Stimulated activated CD4-positive, alpha-beta T cell treated with anti-CD3 and anti-CD28 coated beads, Interleukin-4, amount 100 ng/mL, for 1 hour (primary cell): ENCODE data around the gene PLA2G4E.
A peak's percentile ranks its signal among the peaks of the same experiment; 100 is the strongest.

ENCODE experiments used
- DNase-seq: peaks from one replicate; pipeline ENCODE4 v3.0.0-alpha.2; 2020

PLA2G4E gene

GRCh38 chr15:41952013-41952563 lies 68.8 kb downstream of the PLA2G4E start:
- no peak for DNase-seq

DNA sequence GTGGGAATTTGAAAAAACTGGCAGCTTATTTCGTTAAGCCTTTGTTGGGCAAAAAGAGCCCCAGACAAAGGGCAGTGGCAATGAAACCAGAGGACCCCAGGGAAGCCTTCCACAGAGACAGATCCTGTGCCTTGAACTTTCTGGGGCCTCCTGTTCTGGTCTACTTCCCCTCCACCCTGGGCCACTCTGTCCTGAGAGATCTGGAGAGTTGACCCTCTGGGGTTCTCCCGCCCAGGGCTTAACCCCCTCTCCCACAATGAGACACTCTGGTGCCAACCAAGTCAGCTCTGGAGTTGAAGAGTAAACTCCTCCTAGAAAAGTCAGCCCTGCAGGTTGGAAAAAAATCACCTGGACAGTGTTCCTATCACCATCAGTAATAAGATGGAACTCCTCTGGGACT lies 69.3 kb downstream of the PLA2G4E start:
- DNase-seq: no peak

GRCh38 chr15:41950489-41950888 lies 70.4 kb downstream of the PLA2G4E start:
- DNase-seq: no peak

DNA sequence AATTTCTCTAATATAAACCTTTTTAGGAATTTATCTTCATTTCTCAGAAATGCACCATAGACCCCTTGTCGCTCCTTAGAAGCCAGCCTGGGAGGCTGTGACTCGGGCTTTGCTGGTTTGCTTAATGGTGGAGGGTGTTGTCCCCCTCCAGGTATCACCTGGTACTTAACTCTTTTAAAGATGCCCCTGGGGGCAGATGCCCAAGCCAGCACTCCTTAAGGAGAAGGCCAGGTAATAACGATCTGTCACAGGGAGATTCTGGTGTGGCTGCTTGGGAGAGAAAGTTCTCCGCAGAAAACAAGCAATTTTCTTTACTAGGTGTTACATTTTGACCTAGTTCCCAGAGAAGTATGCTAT lies 70.7 kb downstream of the PLA2G4E start:
- DNase-seq: no peak

- DNase-seq: no peak
Observed at GRCh38 chr15:41949401-41950126, 71.3 kb downstream of the PLA2G4E start.

DNA sequence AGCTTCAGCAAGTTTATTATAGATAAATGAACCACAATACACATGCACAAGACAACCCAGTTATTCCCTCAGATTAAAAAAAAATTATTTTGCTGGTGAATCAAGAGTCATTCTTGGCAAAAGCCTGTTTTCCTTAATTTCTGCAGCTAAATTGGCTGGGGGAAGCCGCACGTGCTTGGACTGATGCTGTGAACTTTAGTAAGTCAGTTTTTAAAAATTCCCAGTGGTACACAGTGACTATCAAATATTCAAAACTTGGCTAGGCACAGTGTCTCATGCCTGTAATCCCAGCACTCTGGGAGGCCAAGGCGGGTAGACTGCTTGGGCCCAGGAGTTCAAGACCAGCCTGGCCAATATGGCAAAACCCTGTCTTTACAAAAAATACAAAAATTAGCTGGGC lies 72.4 kb downstream of the PLA2G4E start:
- DNase-seq: no peak

GRCh38 chr15:41946970-41947369 lies 73.9 kb downstream of the PLA2G4E start:
- no peak for DNase-seq

DNA sequence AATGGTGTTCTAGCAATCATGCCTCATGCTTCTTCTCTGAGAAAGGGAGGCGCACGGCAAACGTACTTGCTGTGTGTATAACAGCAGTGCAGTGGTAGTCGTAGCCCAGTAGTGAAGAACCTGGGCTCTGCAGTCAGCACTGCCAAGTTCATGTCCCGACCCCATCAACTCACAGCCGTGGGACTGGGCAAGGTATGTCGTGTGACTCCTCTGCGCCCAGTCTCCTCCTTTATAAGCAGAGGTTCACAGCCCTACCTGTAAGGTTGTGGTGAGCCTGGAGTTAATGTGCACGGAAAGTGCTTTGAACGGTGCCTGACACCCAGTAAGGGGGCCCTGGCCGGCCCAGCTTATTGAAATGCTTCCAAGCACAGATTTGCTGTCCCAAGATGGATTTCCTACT lies 75.1 kb downstream of the PLA2G4E start:
- no peak for DNase-seq

DNA sequence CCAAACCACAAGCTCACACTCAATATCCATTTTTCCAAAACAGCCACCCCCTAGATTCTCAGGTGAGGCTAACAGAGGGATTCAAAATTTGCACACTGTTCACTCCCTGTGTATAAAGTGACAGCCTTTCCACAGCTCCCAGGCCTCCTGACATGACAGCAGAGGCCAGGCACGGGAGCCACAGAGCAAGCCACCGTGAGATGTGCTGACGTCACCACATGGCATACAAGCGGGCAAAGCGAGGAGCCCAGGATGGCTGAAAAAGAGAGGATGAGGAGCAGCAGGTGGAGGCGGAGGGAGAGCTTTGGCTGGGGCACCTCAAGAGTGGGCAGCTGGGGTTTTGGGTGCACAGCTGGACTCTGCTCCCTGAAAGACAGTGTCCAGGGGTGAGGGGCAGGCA lies 75.6 kb downstream of the PLA2G4E start:
- DNase-seq: no peak

- no peak for DNase-seq
Observed at GRCh38 chr15:41944313-41944940, 76.4 kb downstream of the PLA2G4E start.

- no peak for DNase-seq
Observed at GRCh38 chr15:41943543-41944312, 77.1 kb downstream of the PLA2G4E start.

- no peak for DNase-seq
Observed at GRCh38 chr15:41942886-41943285, 78.0 kb downstream of the PLA2G4E start.

DNA sequence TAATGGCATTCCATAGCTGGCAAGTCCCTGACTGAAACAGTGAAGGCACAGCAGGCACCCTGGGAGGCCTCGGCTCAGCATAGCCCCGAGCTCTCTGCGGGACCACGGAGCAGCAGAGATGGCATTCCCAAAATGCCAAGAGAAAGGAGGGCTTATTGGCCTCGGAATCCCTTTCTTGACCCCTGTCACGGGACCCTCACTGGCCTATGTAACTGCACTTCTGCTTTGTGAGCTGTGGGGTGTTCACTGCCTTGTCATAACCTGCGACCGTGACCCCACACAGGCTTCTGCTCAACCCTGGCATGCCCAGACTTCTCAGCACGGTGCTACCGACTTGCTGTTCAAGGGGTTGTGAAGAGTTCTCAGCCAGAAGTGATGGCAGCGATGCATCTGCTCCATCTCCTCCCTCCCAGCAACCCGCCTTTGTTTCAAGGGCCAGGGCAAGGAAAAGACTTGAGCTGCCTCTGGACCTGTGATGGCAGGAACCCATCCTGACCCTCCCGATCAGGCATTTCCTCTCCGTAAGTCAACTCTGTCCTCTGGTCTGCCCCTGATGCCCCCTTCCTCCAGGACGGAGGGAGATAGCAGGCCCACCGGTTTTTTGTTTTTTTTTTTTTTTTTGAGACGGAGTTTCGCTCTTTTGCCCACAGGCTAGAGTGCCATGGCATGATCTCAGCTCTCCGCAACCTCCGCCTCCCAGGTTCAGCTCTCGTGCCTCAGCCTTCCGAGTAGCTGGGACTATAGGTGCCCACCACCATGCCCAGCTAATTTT lies 79.0 kb downstream of the PLA2G4E start:
- no peak for DNase-seq

GRCh38 chr15:41940441-41940857 lies 80.4 kb downstream of the PLA2G4E start:
- peak; percentile 44 for DNase-seq

- DNase-seq: no peak
Observed at GRCh38 chr15:41939986-41940385, 80.9 kb downstream of the PLA2G4E start.

GRCh38 chr15:41937568-41937923 lies 83.3 kb downstream of the PLA2G4E start:
- no peak for DNase-seq

DNA sequence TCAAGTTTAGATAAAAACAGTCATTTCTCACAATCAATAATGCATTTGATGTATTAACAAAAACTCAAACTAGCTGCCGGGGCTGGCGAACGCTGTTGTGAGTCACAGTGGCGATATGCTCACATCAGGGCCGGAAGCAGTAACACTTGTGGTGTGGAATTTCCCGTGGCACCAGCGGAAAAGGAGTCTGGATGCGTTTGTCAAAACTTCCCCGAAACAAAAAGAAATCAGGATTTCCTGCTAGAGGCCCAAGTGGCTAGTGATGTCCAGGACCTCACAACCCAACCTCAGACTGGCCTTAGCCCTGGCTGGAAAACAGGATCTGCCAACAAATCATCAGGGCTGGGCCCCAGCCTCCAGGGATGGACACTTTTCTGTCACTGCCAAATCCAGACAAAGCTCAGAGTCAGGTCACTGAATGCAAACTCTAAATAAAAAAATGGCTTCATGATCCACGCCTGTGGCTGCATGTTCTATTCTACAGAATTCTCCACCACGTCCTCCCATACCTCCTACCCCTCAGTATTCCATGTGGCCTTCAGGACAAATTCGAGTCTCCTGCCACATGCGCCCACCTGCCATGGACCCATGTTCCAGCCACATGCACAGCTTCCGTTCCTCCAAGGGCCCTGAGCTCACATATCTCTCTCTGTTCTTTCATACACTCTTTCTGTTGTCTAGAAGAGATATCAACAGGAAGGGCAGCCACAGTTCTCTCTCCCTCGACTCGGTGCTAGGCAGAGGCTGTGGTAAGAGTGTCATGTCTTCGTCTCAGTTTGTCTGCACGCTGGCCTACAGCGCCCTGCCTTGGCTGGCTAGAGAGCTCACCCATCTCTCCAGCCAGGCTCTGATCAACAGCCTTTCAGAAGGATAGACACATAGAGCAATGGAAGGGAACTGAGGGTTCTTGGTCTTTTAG lies 83.9 kb downstream of the PLA2G4E start:
- peak; percentile 76 for DNase-seq

- no peak for DNase-seq
Observed at GRCh38 chr15:41936155-41936554, 84.7 kb downstream of the PLA2G4E start.

- DNase-seq: no peak
Observed at GRCh38 chr15:41935566-41936020, 85.2 kb downstream of the PLA2G4E start.

DNA sequence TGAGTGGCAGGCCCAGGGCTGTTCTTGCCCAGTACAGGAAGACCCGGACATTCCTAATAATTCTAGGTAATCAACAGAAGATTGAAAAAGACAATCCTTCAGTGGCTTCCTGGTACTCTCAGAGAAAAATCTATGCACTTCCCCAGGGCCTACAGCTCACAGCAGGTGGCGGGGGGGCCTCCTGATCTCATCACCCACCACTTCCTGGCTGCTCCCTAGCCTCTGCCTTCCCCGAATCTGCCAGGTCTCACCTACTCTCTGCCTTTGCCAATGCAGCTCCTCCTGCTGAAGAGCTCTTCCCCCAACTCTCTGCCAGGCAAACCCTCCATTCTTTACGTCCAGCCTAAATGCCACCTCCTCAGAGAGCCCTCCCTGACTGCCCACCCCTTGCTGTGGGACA lies 86.0 kb downstream of the PLA2G4E start:
- peak; percentile 68 for DNase-seq

DNA sequence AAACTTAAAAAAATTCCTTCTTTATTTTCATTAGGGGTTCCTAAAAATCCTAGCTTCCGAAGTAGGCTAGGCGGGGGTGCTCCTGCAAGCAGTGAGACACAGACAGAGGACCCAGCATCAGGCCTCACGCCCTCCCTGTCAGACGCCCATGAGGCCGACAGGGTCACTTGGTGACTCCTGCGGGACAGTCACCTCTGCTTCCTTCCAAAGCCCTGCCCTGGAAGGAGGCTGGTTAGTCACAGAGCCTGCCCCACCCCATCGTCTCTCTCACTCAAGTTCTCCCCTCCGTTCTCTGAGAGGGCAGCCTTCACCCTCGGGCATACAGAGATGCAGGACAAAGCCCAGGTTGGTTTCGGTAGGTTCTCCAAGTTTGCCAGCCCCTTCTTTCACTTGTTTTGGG lies 87.1 kb downstream of the PLA2G4E start:
- DNase-seq: no peak

DNA sequence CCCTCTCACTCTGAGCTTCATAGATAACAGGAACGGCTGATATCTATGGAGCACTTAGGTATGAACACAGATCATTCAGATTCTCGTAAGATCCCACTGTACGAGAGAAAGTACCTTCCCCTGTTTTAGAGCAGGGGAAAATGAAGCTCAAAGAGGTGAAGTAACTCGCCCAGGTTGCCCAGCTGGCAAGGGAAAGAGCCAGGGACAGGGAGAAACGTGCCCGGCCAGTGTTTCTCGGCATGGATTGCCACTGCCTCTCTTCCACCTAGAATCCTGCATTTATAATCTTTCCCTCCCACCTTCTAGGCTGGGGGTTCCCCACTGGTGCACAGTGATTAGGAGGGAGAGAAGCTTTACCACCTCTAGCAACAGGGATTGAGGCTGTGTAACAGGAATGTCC lies 87.5 kb downstream of the PLA2G4E start:
- DNase-seq: no peak
